ENCODE results near the gene FHIT. TPM values are rescaled to one million over a fixed set of nuclear protein-coding genes. Genes with fewer than 3 reads are reported as not detected.

FHIT gene
- total RNA-seq, 1 experiment from 2014 or later = 7.8 TPM

DNA sequence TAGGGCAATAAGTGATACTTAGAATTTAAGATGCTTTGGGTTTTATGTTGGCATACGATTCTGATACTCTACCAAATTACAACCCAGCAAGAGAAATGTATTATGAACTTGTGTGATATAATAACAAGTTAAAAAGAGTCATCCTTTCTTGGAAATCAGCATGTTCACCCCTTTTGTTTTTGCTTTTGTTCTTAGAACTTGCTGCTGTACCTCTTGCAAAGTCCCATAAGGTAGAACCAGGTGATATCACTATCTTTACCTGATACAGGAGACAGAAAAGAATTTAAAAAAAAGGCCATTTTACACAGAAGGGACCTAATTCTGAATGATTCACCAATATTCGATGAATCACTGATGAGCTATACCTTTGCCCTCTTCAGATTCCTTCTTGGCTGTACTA lies 810.4 kb downstream of the FHIT start:
- DNase-seq (ENCODE audit: low spot score) = no peak
- in situ Hi-C loops (cut with HindIII; ENCODE audit: low sequenced_read_pairs) = no loop called here

DNA sequence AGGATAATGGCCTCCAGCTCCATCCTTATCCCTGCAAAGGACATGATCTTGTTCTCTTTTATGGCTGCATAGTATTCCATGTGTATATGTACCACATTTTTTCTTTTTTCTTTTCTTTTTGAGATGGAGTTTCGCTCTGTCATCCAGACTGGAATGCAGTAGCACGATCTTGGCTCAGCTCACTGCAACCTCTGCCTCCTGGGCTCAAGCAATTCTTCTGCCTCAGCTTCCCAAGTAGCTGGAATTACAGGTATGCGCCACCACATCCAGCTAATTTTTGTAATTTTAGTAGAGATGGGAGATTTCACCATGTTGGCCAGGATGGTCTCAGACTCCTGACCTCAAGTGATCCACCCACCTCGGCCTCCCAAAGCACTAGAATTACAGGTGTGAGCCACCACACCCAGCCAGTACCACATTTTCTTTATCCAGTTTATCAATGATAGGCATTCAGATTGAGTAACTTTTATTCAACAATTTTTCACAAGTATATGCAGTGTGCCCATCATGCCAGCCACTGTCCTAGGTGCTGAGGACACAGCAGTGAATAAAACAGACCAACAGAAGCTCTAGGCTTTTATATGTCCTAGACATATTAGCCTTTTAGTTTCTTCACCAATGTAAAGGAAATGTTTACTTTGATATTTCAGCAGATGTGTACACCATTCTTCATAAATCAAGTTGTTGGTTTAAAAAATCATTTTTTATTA lies 815.2 kb downstream of the FHIT start:
- DNase-seq (ENCODE audit: low spot score) = no peak
- in situ Hi-C loops (cut with HindIII; ENCODE audit: low sequenced_read_pairs) = no loop called here

DNA sequence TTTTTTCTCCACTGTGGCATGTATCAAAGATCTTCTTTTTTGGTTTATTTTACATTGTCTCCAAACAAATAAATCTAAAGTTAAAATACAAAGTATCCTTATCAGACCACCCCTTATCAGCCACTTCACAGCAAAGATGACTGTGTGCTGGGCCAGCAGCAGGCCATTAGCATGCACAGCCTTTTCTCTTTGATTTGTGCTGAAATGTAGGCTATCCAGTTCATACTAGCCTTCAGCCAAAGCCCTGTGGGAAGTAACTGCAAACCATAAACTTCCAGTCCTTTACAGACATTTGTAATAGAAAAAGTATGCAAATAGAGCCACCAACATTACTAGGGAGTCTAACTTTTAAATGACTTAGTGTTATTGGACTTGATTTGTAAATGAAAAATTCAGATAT lies 816.3 kb downstream of the FHIT start:
- in situ Hi-C loops (cut with HindIII; ENCODE audit: low sequenced_read_pairs) = no loop called here
- DNase-seq (ENCODE audit: low spot score) = no peak

- DNase-seq (ENCODE audit: low spot score) = no peak
- in situ Hi-C loops (cut with HindIII; ENCODE audit: low sequenced_read_pairs) = no loop called here
These were observed 816.9 kb downstream of the FHIT start for GRCh38 chr3:60434323-60434722.

GRCh38 chr3:60431599-60431958 lies 819.7 kb downstream of the FHIT start:
- DNase-seq (ENCODE audit: low spot score) = no peak
- in situ Hi-C loops (cut with HindIII; ENCODE audit: low sequenced_read_pairs) = no loop called here

GRCh38 chr3:60430205-60430604 lies 821.0 kb downstream of the FHIT start:
- in situ Hi-C loops (cut with HindIII; ENCODE audit: low sequenced_read_pairs) = no loop called here
- no peak for DNase-seq (ENCODE audit: low spot score)

DNA sequence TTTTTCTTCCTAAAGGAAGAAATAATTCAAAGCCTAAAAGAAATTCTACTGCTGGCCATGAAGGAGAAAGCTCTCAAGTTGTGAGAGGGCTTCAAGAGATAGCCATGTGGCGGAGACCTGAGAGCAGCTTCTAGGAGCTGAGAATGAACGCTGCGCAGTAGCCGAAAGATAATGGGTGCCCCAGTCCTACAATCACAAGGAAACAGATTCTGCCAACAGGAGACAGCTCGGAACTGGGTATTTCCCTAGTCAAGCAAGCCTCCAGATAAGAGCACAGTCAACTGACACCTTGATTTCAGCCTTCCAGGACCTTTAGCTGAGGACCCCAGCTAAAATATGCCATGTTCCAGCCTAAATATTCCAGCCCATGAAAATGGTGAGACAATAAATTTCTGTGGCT lies 824.1 kb downstream of the FHIT start:
- in situ Hi-C loops (cut with HindIII; ENCODE audit: low sequenced_read_pairs) = no loop called here
- no peak for DNase-seq (ENCODE audit: low spot score)

GRCh38 chr3:60424942-60425341 lies 826.3 kb downstream of the FHIT start:
- DNase-seq (ENCODE audit: low spot score) = no peak
- in situ Hi-C loops (cut with HindIII; ENCODE audit: low sequenced_read_pairs) = no loop called here

DNA sequence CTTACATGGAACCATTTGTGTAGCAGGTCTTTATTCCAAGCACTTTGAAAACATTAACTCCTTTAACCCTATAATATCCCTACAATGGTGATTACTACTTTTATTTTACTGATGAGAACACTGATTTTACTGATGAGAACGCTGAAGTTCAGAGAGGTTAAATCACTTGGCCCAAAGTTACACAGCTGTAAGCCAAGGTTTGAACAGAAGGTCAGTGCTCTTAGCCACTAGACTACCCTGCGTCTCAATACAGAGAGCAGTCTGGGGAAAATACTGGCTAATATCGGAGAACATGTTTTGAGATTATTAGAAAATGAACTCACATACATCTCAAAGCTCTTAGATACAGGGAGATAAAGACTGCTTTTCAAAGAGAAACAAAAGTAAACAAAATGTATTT lies 827.2 kb downstream of the FHIT start:
- in situ Hi-C loops (cut with HindIII; ENCODE audit: low sequenced_read_pairs) = no loop called here
- DNase-seq (ENCODE audit: low spot score) = no peak

GRCh38 chr3:60423556-60423955 lies 827.7 kb downstream of the FHIT start:
- no peak for DNase-seq (ENCODE audit: low spot score)
- in situ Hi-C loops (cut with HindIII; ENCODE audit: low sequenced_read_pairs) = no loop called here

GRCh38 chr3:60421749-60422446 lies 829.4 kb downstream of the FHIT start:
- DNase-seq (ENCODE audit: low spot score) = no peak
- in situ Hi-C loops (cut with HindIII; ENCODE audit: low sequenced_read_pairs) = no loop called here

GRCh38 chr3:60417576-60417975 lies 833.7 kb downstream of the FHIT start:
- in situ Hi-C loops (cut with HindIII; ENCODE audit: low sequenced_read_pairs) = no loop called here
- DNase-seq (ENCODE audit: low spot score) = no peak

DNA sequence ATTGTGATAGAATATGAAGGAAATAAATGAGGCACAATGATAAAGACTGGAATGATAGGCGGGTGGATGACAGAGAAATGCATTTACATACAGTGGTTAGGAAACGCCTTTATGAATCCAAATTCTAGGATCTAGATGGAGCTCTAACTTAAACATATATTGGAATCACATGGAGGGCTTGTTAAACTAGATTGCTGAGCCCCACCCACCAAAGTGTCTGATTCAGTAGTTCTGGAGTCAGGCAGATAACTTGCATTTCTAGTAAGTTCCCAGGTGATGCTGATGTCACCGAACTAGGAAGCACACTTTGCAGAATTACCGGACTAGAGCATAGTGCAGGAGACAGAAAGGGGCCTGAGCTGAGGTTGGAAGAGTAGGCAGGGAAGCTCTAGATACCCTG lies 837.2 kb downstream of the FHIT start:
- in situ Hi-C loops (cut with HindIII; ENCODE audit: low sequenced_read_pairs) = no loop called here
- no peak for DNase-seq (ENCODE audit: low spot score)

- in situ Hi-C loops (cut with HindIII; ENCODE audit: low sequenced_read_pairs) = no loop called here
- no peak for DNase-seq (ENCODE audit: low spot score)
These were observed 837.7 kb downstream of the FHIT start for GRCh38 chr3:60413551-60413950.

GRCh38 chr3:60403866-60404265 lies 847.4 kb downstream of the FHIT start:
- in situ Hi-C loops (cut with HindIII; ENCODE audit: low sequenced_read_pairs) = no loop called here
- DNase-seq (ENCODE audit: low spot score) = no peak

DNA sequence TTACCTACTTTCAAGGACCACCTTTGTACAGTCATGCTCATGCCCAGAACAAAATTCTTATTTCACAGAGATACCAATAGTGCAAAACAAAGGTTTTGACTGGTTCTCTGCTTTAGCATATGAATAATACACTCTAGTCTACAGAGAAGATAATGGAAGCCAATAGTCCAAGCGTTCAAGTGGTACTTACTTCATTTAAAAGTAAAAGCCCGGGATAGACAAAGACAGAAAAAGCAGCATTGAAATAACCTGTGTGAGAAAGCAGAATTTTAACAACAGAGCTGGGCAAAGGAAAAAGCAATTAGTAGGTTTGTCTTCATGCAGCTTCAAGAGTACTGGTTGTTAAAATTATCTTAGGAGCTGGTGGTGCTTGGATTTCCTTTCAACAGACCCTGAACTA lies 848.3 kb downstream of the FHIT start:
- in situ Hi-C loops (cut with HindIII; ENCODE audit: low sequenced_read_pairs) = no loop called here
- DNase-seq (ENCODE audit: low spot score) = no peak

DNA sequence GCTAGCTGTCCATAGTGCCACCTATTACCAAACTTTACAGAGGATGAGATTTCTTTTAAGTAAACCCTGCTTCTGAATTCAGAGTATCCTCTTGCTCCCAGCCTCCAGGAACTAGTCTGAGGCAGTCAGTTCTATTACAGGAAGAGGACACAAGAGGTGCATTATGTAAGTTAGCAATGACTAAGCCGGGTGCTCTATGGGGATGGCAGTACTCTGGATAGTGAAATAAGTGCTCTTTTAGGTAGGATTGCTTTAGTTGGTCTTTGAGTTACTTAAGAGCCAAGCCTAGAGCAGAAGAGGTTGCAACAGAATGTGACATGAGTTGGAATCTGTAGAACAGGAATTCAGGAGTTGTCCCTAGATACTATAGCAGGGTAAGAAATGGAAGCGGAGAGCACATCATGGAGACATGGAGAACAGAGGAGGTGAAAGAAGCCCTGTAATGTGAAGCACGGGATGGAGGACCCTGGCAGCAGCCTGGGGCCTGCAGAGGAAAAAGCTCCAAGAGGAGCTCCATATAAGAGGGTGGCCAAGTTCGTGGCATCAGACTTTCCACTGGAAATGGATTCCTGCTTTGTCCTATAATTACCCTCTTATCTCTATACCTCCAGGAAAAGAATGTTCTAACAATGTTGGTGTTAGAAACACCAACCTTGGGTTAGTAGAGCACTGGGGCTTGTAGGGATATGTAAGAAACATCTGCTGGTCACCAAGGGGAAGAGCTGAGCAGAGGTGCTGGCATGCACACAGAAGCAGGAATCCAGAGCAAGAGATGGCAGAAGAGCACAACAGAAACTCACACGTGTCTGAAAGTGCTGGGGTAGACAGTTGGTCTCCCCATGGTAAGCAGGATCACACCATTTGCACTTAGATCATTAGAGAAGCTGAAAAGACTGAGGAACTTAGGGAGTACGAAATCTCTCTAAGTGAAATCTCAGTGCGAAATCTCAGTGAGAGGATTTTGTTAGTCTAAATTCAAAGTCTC lies 851.1 kb downstream of the FHIT start:
- in situ Hi-C loops (cut with HindIII; ENCODE audit: low sequenced_read_pairs) = no loop called here

DNA sequence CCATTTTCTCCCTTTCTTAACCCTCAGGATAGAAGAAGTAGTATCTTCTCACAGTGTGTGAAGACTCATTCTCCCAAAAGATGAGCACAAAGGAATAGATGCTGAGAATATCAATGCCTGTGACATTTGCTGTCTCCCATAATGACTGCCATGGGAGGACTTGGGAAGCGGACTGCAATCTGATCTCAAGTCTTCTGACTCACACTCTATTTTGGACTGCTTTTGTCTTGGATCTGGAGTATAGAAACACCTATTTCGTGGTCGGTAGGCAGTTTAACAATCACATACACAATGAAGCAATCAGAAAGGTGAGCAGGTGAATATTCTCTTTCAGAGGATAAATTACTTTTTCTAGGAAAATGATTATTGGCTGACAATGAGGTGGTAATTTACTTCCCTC lies 852.0 kb downstream of the FHIT start:
- no peak for DNase-seq (ENCODE audit: low spot score)
- in situ Hi-C loops (cut with HindIII; ENCODE audit: low sequenced_read_pairs) = no loop called here

More for the DNA sequence above, 851.1 kb downstream of the FHIT start:
- DNase-seq (ENCODE audit: low spot score) = no peak

GRCh38 chr3:60395173-60395762 lies 856.0 kb downstream of the FHIT start:
- DNase-seq (ENCODE audit: low spot score) = no peak
- in situ Hi-C loops (cut with HindIII; ENCODE audit: low sequenced_read_pairs) = no loop called here

DNA sequence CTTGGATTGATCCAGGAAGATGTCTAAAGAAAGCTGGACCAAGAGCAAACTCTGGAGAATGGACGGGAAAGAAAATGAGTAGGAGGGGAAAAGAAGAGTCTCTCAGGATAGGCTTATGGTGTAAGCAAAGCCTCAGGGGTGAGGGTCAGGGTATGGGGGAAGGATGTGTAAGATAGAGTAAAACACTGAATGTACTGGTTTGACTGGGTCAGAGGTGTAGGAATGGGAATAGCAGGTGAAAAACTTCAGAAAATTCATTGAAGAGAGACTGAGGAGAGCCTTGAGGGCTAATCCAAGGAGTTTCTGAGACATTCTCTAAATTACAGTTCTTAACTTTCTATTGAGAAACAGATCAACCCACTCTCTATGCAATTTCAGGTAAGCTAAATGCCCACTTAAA lies 857.3 kb downstream of the FHIT start:
- in situ Hi-C loops (cut with HindIII; ENCODE audit: low sequenced_read_pairs) = no loop called here
- DNase-seq (ENCODE audit: low spot score) = no peak
